ES-I3 (cell line): ENCODE results near the gene PLVAP.

Experiments used
- H3K36me3 ChIP-seq: 2 replicates; pipeline ENCODE4 v1.6.1; 2013; ENCODE audit warnings: mild to moderate bottlenecking, low read length, control low read depth, moderate library complexity; ENCODE audit not compliant: insufficient read depth
- H3K4me1 ChIP-seq: 2 replicates; pipeline ENCODE4 v1.6.1; 2013; ENCODE audit warnings: mild to moderate bottlenecking, control low read depth, low read length; ENCODE audit not compliant: insufficient read depth
- H3K9ac ChIP-seq: 2 replicates; pipeline ENCODE4 v1.6.1; 2013; ENCODE audit warnings: low read depth, mild to moderate bottlenecking, low read length, moderate library complexity
- H3K9me3 ChIP-seq: 2 replicates; pipeline ENCODE4 v1.6.1; 2013; ENCODE audit warnings: mild to moderate bottlenecking, low read length, moderate library complexity; ENCODE audit not compliant: control insufficient read depth, insufficient read depth

PLVAP gene

DNA sequence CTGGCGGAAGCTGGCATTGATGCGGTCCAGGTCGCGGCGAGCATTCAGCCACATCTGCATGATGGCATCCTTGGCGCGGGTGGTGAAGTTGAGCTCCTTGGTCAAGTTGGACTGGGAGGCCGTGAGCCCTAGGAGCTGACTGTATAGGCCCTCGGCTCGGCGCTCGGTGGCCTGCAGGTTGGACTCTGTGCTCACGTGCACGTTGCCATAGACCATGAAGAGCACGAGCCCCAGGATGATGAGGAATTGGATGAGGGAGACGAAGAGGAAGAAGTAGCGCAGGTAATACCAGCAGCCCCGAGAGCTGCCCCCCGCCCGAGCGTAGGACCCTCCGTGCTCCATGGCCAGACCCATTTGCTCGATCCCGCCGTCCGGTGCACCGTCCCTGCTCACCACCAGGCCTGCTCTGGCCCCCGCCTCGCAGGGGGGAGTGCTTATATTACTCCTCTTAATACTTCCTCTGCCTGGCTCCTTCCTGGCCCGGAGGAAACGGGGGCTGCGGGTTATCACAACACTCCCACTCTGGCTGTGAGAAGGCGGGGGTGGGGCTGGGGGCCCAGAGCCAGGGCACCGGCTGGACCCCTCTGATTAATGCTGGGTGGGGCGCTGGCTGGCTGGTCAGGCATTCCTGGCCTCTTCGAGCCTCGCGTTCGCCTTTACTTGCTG, at the start of gene PLVAP:
PLVAP (minus strand) TSS at position 408 of the 666 bp plus-strand sequence; CDS start at position 354, 54 bp downstream.
- Histone ChIP-seq H3K36me3 (no peaks in the 10 kb centered on the region), H3K4me1 (peaks cover 7% of the 10 kb centered on the region; the same call in 1 of the 2 replicates), H3K9me3 (peaks cover 6% of the 10 kb centered on the region; the same call in 1 of the 2 replicates), H3K9ac (no peak within 1 kb of the TSS)

- Histone ChIP-seq H3K9me3 (no peaks in the 10 kb centered on the region), H3K36me3 (no peaks in the 10 kb centered on the region), H3K9ac (peak overlapping the region; percentile 28), H3K4me1 (peaks cover 4% of the 10 kb centered on the region; the same call in 1 of the 2 replicates)
Observed at GRCh38 chr19:17424743-17425365, 47.7 kb upstream of the PLVAP start.

DNA sequence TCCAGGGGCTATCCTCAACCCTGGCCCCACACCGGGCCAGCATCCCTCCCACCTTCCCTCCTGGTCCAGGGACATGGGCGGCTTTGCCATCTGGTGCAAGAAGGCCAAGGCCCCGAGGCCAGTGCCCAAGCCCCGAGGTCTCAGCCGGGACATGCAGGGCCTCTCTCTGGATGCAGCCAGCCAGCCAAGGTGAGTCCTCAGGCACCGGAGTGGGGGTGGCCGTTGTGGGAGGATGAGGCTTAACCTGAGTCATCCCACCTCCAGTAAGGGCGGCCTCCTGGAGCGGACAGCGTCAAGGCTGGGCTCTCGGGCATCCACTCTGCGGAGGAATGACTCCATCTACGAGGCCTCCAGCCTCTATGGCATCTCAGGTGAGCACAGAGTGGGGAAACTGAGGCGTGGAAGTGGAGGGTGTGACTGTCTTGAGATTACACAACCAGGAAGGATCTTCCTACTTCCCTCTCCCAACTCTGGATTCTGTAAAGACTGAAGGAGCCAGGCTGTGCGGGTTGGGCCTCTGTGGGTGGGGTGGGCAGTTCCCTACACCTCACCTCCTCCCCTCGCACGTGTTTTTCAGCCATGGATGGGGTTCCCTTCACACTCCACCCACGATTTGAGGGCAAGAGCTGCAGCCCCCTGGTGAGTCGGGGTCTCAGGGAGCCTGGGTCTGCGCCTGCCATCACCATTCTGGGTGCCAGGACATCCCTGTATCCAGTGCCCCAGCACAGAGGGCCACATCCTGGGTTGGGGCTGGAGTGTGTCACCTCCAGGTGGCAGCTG, 46.5 kb upstream of the PLVAP start:
- peaks cover 9% of the 10 kb centered on the region for H3K4me1 ChIP-seq
- H3K36me3 ChIP-seq: no peaks in the 10 kb centered on the region
- no peak overlapping the region for H3K9ac ChIP-seq
- H3K9me3 ChIP-seq: no peaks in the 10 kb centered on the region

DNA sequence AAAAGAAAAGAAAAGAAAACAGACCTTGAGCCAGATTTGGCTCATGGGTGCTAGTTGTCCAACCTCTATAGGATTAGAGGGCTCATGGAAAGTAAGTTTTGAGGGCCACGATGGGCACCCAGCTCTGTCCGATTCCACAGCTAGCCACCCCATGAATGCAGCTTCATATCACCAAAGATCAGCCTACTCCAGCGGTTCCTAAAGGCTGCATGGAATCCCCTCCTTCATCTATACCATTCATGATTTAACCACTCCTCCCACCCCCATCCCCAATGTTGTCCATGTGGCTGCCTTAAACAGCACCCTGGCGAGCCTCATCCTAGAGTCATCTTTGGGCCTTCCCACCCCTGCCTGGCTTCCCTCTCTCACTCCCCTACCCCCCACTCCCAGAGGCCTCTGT, 44.8 kb upstream of the PLVAP start:
- no peaks in the 10 kb centered on the region for H3K9me3 ChIP-seq
- H3K4me1 ChIP-seq: peaks cover 9% of the 10 kb centered on the region
- H3K36me3 ChIP-seq: no peaks in the 10 kb centered on the region
- no peak overlapping the region for H3K9ac ChIP-seq

DNA sequence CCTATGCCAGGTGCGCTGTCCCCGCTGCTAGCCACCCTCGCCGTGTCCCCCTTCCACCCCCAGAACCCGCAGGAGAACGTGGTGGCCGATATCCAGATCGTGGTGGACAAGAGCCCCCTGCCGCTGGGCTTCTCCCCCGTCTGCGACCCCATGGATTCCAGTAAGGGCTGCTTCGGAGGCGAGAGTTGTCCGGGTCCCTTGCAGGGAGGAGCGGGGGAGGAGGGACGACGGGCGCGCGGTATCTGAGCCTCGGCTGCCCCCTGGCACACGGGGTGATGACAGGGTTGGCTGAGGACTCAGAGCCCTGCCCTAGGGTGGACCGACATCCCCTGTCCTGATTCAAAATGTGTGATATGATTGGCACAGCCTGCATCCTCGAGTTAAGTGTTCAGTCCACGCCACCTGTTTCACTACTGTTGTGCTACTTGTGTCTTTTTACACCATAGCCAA, 43.4 kb upstream of the PLVAP start:
- Histone ChIP-seq H3K4me1 (peaks cover 13% of the 10 kb centered on the region), H3K9ac (peak overlapping the region; percentile 64; the same call in 1 of the 2 replicates), H3K36me3 (no peaks in the 10 kb centered on the region), H3K9me3 (no peaks in the 10 kb centered on the region)

DNA sequence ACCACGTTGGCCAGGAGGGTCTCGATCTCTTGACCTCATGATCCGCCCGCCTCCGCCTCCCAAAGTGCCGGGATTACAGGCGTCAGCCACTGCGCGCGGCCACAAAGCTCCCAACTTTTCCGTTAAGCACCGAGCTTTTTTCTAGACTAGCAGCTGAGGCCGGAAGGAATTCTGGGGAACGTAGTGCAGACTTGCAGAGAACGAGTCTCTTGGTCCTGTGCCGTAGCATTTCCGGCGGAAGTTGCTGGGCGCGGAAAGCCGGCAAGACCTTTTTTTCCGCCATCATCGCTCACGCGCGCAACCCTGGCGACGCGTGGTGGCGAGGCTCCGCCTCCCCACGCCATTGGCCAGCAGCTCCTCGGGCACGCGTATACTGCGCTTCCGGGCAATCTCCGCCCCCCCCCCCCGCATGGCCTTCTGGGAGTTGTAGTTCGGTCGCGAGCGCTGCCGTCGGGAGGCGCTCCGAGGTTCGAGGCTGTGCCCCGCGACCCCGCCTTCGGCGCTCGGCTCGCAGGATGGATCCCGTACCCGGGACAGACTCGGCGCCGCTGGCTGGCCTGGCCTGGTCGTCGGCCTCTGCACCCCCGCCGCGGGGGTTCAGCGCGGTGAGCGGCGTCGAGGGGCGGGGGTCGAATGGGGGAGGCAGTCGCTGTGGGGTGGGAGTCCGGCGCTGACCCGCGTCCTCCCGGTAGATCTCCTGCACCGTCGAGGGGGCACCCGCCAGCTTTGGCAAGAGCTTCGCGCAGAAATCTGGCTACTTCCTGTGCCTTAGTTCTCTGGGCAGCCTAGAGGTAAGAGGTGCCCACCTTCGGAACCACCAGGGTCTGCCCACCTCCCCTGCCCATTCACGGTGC, 42.7 kb upstream of the PLVAP start, which contains the start of gene MVB12A:
MVB12A (plus strand) TSS at position 427 of the 854 bp plus-strand sequence; CDS start at position 516, 89 bp downstream.
- Histone ChIP-seq H3K9me3 (no peaks in the 10 kb centered on the region), H3K9ac (peak within 1 kb of the TSS; percentile 64), H3K36me3 (no peaks in the 10 kb centered on the region), H3K4me1 (peaks cover 15% of the 10 kb centered on the region)

DNA sequence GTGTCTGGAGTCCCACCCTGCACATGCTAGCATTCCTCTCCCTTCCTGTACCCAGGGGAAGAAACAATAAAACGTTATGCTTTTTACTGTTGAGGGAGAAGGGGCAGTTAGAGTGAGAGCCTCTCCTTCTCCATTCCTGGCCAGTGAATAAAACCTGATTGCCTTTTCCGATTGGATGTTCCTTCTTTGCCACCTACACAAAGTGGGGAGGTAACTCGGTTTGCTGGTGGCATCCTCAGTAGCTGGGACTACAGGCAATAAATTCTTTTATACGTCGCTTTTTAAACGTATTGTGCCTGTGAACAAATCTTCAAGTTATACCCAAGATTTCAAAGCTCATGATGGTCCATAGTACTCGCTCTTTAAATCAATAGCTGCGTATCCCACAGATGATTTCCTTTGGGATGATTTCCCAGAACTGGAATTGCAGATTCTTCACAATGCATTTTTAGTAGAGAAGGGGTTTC, 42.0 kb upstream of the PLVAP start:
- no peaks in the 10 kb centered on the region for H3K36me3 ChIP-seq
- peak overlapping the region; percentile 56 for H3K9ac ChIP-seq
- no peaks in the 10 kb centered on the region for H3K9me3 ChIP-seq
- peaks cover 11% of the 10 kb centered on the region for H3K4me1 ChIP-seq

GRCh38 chr19:17418710-17419109, 41.6 kb upstream of the PLVAP start:
- Histone ChIP-seq H3K9me3 (no peaks in the 10 kb centered on the region), H3K36me3 (no peaks in the 10 kb centered on the region), H3K4me1 (peaks cover 11% of the 10 kb centered on the region), H3K9ac (peak overlapping the region; percentile 56; the same call in 1 of the 2 replicates)

DNA sequence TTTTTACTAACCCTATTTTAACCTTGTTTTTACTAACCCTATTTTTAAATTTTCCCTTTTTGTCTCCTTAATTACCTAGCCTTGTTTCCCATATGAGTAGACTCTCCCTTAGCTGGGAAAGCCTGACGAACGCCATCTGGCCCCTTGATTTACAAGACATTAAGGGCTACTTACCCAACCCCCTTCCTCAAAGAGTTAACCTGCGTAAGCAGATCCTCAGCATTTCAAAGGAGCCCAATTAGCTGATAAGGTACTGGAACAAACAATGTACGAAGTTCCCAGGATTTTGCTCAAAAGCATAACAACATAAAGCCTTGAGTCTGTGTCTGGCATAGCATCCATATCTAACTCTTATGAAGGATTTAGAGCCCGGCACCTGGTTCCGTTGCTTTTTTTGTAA, 38.0 kb upstream of the PLVAP start:
- Histone ChIP-seq H3K9ac (peak overlapping the region; percentile 24; the same call in 1 of the 2 replicates), H3K36me3 (no peaks in the 10 kb centered on the region), H3K4me1 (peaks cover 16% of the 10 kb centered on the region), H3K9me3 (no peaks in the 10 kb centered on the region)

DNA sequence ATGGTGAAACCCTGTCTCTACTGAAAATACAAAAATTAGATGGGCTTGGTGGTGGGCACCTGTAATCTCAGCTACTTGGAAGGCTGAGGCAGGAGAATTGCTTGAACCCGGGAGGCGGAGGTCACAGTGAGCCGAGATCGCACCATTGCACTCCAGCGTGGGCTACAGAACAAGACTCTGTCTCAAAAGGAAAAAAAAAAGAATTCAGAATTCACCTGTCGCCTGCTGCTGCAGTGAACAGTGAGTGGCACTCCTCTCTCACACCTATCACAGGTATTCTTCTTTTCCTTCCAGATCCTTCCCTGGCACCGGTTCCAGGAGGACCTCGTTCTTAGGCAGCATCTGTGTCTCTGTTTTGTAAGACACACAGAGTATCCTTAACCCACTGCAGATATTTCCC, 37.0 kb upstream of the PLVAP start:
- H3K4me1 ChIP-seq: peaks cover 14% of the 10 kb centered on the region
- H3K9me3 ChIP-seq: no peaks in the 10 kb centered on the region
- no peak overlapping the region for H3K9ac ChIP-seq
- no peaks in the 10 kb centered on the region for H3K36me3 ChIP-seq

DNA sequence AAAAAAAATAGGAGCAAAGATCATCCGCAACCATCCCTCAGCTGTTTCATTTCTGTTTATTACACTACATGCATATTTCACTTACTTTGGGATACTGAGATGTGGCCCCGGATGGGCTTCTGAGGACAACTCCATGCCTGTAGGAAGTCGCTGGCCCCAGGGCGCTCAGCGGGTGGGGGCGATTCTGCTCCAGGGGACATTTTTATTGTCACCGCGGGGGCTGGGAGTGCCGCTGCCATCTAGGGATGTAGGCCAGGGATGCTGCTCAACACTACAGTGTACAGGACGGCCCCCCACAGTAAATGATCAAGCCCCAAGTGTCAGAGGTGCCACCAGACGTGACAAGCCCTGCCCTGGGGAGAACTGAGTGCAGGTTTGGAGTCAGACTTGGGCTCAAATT, 34.7 kb upstream of the PLVAP start:
- H3K4me1 ChIP-seq: peaks cover 13% of the 10 kb centered on the region
- no peaks in the 10 kb centered on the region for H3K36me3 ChIP-seq
- no peaks in the 10 kb centered on the region for H3K9me3 ChIP-seq
- H3K9ac ChIP-seq: no peak overlapping the region

DNA sequence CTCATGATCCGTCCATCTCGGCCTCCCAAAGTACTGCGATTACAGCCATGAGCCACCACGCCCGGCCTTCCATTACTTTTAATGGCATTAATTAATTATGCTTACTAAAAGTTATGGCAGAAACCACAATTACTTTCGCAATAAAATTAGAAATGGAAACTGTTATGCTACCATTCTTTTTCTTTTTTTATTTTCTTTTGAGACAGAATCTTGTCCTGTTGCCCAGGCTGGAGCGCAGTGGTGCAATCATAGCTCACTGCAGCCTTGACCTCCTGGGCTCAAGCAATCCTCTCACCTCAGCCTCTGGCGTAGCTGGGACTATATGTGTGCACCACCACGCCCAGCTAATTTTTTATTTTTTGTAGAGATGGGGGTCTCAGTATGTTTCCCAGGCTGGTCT, 32.8 kb upstream of the PLVAP start:
- H3K4me1 ChIP-seq: peaks cover 19% of the 10 kb centered on the region
- H3K9ac ChIP-seq: no peak overlapping the region
- H3K9me3 ChIP-seq: no peaks in the 10 kb centered on the region
- H3K36me3 ChIP-seq: no peaks in the 10 kb centered on the region

- Histone ChIP-seq H3K4me1 (peaks cover 19% of the 10 kb centered on the region), H3K36me3 (no peaks in the 10 kb centered on the region), H3K9ac (peak overlapping the region; percentile 19), H3K9me3 (no peaks in the 10 kb centered on the region)
Observed at GRCh38 chr19:17406887-17407196, 29.7 kb upstream of the PLVAP start.
